ENCODE results near the gene HIRIP3.

The HIRIP3 gene

DNA sequence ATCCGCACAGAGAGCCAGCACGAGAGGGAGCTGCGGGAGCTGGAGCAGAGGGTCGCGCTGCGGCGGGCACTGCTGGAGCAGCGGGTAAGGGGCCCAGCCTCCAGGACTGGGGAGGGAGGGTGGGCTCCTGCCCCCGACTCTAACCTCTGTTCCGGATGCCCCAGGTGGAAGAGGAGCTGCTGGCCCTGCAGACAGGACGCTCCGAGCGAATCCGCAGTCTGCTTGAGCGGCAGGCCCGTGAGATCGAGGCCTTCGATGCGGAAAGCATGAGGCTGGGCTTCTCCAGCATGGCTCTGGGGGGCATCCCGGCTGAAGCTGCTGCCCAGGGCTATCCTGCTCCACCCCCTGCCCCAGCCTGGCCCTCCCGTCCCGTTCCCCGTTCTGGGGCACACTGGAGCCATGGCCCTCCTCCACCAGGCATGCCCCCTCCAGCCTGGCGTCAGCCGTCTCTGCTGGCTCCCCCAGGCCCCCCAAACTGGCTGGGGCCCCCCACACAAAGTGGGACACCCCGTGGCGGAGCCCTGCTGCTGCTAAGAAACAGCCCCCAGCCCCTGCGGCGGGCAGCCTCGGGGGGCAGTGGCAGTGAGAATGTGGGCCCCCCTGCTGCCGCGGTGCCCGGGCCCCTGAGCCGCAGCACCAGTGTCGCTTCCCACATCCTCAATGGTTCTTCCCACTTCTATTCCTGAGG is 4.4 kb downstream of the HIRIP3 start:
- DNase-seq: no peak
- Histone ChIP-seq H2AFZ (ENCODE audit: low read length) (no peak overlapping the region), H3K9ac (ENCODE audit: low read length) (no peak overlapping the region), H3K79me2 (ENCODE audit: low read length) (no peaks in the 10 kb centered on the region; the same call in 1 of the 2 replicates), H3K9me3 (replicated peaks; ENCODE audit: insufficient read depth, low read length) (no peaks in the 10 kb centered on the region), H3K27ac (ENCODE audit: low read length) (no peak overlapping the region), H3K36me3 (replicated peaks; ENCODE audit: insufficient read depth, low read length) (no peaks in the 10 kb centered on the region), H3F3A (ENCODE audit: insufficient read depth, low read length) (peaks cover 22% of the 10 kb centered on the region), H3K9me2 (replicated peaks; ENCODE audit: insufficient read depth, low read length) (no peaks in the 10 kb centered on the region), H3K4me3 (ENCODE audit: low read length) (no peak overlapping the region), H3K4me2 (ENCODE audit: low read depth, low read length) (no peak overlapping the region), H3K4me1 (ENCODE audit: low read length) (peaks cover 7% of the 10 kb centered on the region; the same call in 1 of the 2 replicates), H3K27me3 (replicated peaks; ENCODE audit: insufficient read depth, low read length) (no peaks in the 10 kb centered on the region), H4K20me1 (ENCODE audit: insufficient read depth, low read length) (no peaks in the 10 kb centered on the region)
- TF ChIP-seq EZH2 (optimal IDR thresholded peaks at IDR 0.05; ENCODE audit: low read depth, low read length) (no peak), EZH2phosphoT487 (IDR thresholded peaks at IDR 0.05; ENCODE audit: low read length) (no peak)
- TF ChIP-seq, protein P1, sequence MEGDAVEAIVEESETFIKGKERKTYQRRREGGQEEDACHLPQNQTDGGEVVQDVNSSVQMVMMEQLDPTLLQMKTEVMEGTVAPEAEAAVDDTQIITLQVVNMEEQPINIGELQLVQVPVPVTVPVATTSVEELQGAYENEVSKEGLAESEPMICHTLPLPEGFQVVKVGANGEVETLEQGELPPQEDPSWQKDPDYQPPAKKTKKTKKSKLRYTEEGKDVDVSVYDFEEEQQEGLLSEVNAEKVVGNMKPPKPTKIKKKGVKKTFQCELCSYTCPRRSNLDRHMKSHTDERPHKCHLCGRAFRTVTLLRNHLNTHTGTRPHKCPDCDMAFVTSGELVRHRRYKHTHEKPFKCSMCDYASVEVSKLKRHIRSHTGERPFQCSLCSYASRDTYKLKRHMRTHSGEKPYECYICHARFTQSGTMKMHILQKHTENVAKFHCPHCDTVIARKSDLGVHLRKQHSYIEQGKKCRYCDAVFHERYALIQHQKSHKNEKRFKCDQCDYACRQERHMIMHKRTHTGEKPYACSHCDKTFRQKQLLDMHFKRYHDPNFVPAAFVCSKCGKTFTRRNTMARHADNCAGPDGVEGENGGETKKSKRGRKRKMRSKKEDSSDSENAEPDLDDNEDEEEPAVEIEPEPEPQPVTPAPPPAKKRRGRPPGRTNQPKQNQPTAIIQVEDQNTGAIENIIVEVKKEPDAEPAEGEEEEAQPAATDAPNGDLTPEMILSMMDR (IDR thresholded peaks at IDR 0.05; ENCODE audit: low read length): no peak

DNA sequence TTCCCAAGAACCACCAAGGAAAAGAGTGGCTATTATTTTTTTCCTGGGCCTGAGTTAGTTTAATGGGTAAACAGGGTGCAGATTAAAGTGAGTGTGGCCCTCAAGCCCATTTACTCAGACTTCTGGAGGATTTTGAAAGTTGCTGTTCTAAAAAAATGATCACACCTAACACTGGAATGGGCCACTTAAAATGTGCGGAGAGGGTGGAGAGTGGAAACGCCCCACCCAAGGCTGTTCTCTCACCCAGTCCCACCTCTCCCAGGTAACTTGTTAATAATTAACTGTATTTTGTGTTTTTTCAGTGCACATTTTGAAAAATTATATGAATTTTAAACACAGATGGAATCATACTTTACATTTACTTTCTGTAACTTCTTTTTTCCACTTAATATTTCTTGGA is 5.4 kb downstream of the HIRIP3 start:
- H3K9me3 ChIP-seq (replicated peaks; ENCODE audit: insufficient read depth, low read length): no peaks in the 10 kb centered on the region
- H3K9ac ChIP-seq (ENCODE audit: low read length): no peak overlapping the region
- H3K4me2 ChIP-seq (ENCODE audit: low read depth, low read length): no peak overlapping the region
- H3K4me3 ChIP-seq (ENCODE audit: low read length): no peak overlapping the region
- H3K27ac ChIP-seq (ENCODE audit: low read length): no peak overlapping the region
- H3K27me3 ChIP-seq (replicated peaks; ENCODE audit: insufficient read depth, low read length): no peaks in the 10 kb centered on the region
- peaks cover 7% of the 10 kb centered on the region; the same call in 1 of the 2 replicates for H3K4me1 ChIP-seq (ENCODE audit: low read length)
- no peaks in the 10 kb centered on the region for H4K20me1 ChIP-seq (ENCODE audit: insufficient read depth, low read length)
- no peaks in the 10 kb centered on the region; the same call in 1 of the 2 replicates for H3K79me2 ChIP-seq (ENCODE audit: low read length)
- TF ChIP-seq EZH2phosphoT487 (IDR thresholded peaks at IDR 0.05; ENCODE audit: low read length): no peak
- no peak for TF ChIP-seq EZH2 (optimal IDR thresholded peaks at IDR 0.05; ENCODE audit: low read depth, low read length)
- no peak for DNase-seq
- H3F3A ChIP-seq (ENCODE audit: insufficient read depth, low read length): peaks cover 18% of the 10 kb centered on the region
- H3K36me3 ChIP-seq (replicated peaks; ENCODE audit: insufficient read depth, low read length): no peaks in the 10 kb centered on the region
- no peaks in the 10 kb centered on the region for H3K9me2 ChIP-seq (replicated peaks; ENCODE audit: insufficient read depth, low read length)
- H2AFZ ChIP-seq (ENCODE audit: low read length): no peak overlapping the region

DNA sequence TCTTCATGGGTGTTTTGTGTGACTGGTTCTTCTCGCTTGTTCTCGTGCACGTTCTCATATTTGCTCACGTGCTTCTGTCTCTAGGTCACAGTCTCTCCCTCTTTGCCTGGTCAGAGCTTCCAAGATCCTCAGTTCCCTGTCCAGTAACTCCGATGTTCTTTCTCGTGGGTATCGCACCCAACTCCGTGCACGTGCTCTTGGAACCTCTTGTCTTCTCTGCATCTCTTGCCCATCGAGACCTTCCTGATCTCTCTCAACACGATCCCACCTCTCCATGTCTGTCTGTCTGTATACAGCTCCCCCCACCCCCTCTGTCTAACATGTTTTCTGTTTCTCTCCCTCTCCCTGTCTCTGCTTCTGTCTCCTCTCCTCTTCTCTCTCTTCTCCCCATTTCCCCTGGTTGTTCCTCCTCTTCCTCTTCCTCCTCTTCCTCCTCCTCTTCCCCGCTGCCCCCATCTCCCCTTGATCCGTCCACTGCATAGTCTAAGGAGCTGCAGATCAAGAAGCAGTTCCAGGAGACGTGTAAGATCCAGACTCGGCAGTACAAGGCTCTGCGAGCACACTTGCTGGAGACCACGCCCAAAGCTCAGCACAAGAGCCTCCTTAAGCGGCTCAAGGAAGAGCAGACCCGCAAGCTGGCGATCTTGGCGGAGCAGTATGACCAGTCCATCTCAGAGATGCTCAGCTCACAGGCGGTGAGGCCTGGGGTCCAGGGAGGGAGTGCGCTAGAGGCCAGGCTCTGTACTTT is 6.1 kb downstream of the HIRIP3 start:
- H4K20me1 ChIP-seq (ENCODE audit: insufficient read depth, low read length): no peaks in the 10 kb centered on the region
- TF ChIP-seq EZH2 (optimal IDR thresholded peaks at IDR 0.05; ENCODE audit: low read depth, low read length) (no peak), EZH2phosphoT487 (IDR thresholded peaks at IDR 0.05; ENCODE audit: low read length) (no peak)
- TF ChIP-seq, protein P1 (IDR thresholded peaks at IDR 0.05; ENCODE audit: low read length): no peak
- no peaks in the 10 kb centered on the region; the same call in 1 of the 2 replicates for H3K79me2 ChIP-seq (ENCODE audit: low read length)
- H3K4me3 ChIP-seq (ENCODE audit: low read length): no peak overlapping the region
- H3F3A ChIP-seq (ENCODE audit: insufficient read depth, low read length): peaks cover 11% of the 10 kb centered on the region; the same call in 1 of the 2 replicates
- H3K9ac ChIP-seq (ENCODE audit: low read length): no peak overlapping the region
- no peaks in the 10 kb centered on the region for H3K36me3 ChIP-seq (replicated peaks; ENCODE audit: insufficient read depth, low read length)
- peaks cover under 1% of the 10 kb centered on the region; the same call in 1 of the 2 replicates for H3K4me1 ChIP-seq (ENCODE audit: low read length)
- H3K4me2 ChIP-seq (ENCODE audit: low read depth, low read length): no peak overlapping the region
- no peak for DNase-seq
- no peaks in the 10 kb centered on the region for H3K9me2 ChIP-seq (replicated peaks; ENCODE audit: insufficient read depth, low read length)
- H2AFZ ChIP-seq (ENCODE audit: low read length): no peak overlapping the region
- H3K9me3 ChIP-seq (replicated peaks; ENCODE audit: insufficient read depth, low read length): no peaks in the 10 kb centered on the region
- no peak overlapping the region for H3K27ac ChIP-seq (ENCODE audit: low read length)
- no peaks in the 10 kb centered on the region for H3K27me3 ChIP-seq (replicated peaks; ENCODE audit: insufficient read depth, low read length)
